Chondrocyte (in vitro differentiated cells): ENCODE data around the gene LMF1. TPM values are rescaled to one million over a fixed set of nuclear protein-coding genes. Genes with fewer than 3 reads are reported as not detected.

ENCODE experiments used
- DNase-seq: peaks from one replicate; pipeline ENCODE4 v3.0.0; 2021; ENCODE audit warnings: mixed read lengths, low spot score
- H3K27ac Mint-ChIP-seq: one replicate; pipeline ENCODE4 v1.8.0; 2021; ENCODE audit warnings: mild to moderate bottlenecking, moderate library complexity, mixed read lengths; ENCODE audit not compliant: unreplicated experiment
- H3K27me3 Mint-ChIP-seq: 2 replicates; pipeline ENCODE4 v1.8.0; 2021; ENCODE audit warnings: low read depth, mixed read lengths
- H3K36me3 Mint-ChIP-seq: 2 replicates; pipeline ENCODE4 v1.8.0; 2021; ENCODE audit warnings: low read depth, mixed read lengths
- H3K4me1 Mint-ChIP-seq: 2 replicates; pipeline ENCODE4 v1.8.0; 2021; ENCODE audit warnings: low read depth, mild to moderate bottlenecking, mixed read lengths
- H3K4me3 Mint-ChIP-seq: one replicate; pipeline ENCODE4 v1.8.0; 2021; ENCODE audit warnings: mild to moderate bottlenecking, moderate library complexity, mixed read lengths; ENCODE audit not compliant: unreplicated experiment
- H3K9me3 Mint-ChIP-seq: 2 replicates; pipeline ENCODE4 v1.8.0; 2021; ENCODE audit warnings: low read depth, mixed read lengths
- CTCF ChIP-seq: fragments of 200-600 bp; sonication (generic); IDR thresholded peaks from 2 replicates; pipeline ENCODE4 v1.5.0; 2021; ENCODE audit warnings: antibody characterized with exemption, mild to moderate bottlenecking, moderate library complexity
- total RNA-seq: library from RNA; stranded (reverse); gene quantifications from 3 replicates; pipeline ENCODE4 v1.2.1, GENCODE V29; 2021

Gene LMF1
- total RNA-seq, 1 donor from 2014 or later = 21.6 TPM

- no peak for TF ChIP-seq CTCF
- Mint-ChIP-seq H3K27me3 (peaks cover 16% of the 10 kb centered on the region), H3K9me3 (no peaks in the 10 kb centered on the region), H3K4me1 (peaks cover 6% of the 10 kb centered on the region), H3K4me3 (no peak overlapping the region), H3K27ac (no peak overlapping the region), H3K36me3 (no peaks in the 10 kb centered on the region)
- no peak for DNase-seq
Measured at GRCh38 chr16:819336-820043, 151.3 kb downstream of the LMF1 start.

GRCh38 chr16:818592-818991 lies 152.2 kb downstream of the LMF1 start:
- H3K36me3 Mint-ChIP-seq = no peaks in the 10 kb centered on the region
- peaks cover 11% of the 10 kb centered on the region for H3K4me1 Mint-ChIP-seq
- H3K4me3 Mint-ChIP-seq = no peak overlapping the region
- TF ChIP-seq CTCF = no peak
- H3K27me3 Mint-ChIP-seq = peaks cover 16% of the 10 kb centered on the region
- no peak for DNase-seq
- no peaks in the 10 kb centered on the region for H3K9me3 Mint-ChIP-seq
- no peak overlapping the region for H3K27ac Mint-ChIP-seq

- H3K27me3 Mint-ChIP-seq = peaks cover 14% of the 10 kb centered on the region
- no peak for TF ChIP-seq CTCF
- peaks cover 11% of the 10 kb centered on the region for H3K4me1 Mint-ChIP-seq
- no peaks in the 10 kb centered on the region for H3K36me3 Mint-ChIP-seq
- no peaks in the 10 kb centered on the region for H3K9me3 Mint-ChIP-seq
- no peak overlapping the region for H3K27ac Mint-ChIP-seq
- no peak overlapping the region for H3K4me3 Mint-ChIP-seq
- no peak for DNase-seq
Measured at GRCh38 chr16:818132-818531, 152.7 kb downstream of the LMF1 start.

- no peak for DNase-seq
Measured at GRCh38 chr16:817001-817906, 153.5 kb downstream of the LMF1 start.

More at GRCh38 chr16:817001-817906, 153.5 kb downstream of the LMF1 start:
- H3K36me3 Mint-ChIP-seq = no peaks in the 10 kb centered on the region
- H3K4me1 Mint-ChIP-seq = peaks cover 11% of the 10 kb centered on the region
- peaks cover 18% of the 10 kb centered on the region for H3K27me3 Mint-ChIP-seq
- no peak overlapping the region for H3K4me3 Mint-ChIP-seq
- TF ChIP-seq CTCF = no peak
- no peaks in the 10 kb centered on the region for H3K9me3 Mint-ChIP-seq
- no peak overlapping the region for H3K27ac Mint-ChIP-seq
